IMR-90 (cell line): Measurements from ENCODE around the gene KCNT1. TPM values are rescaled to one million over a fixed set of nuclear protein-coding genes. Genes with fewer than 3 reads are reported as not detected.

Experiments used
- ATAC-seq: fragments of 200-7000 bp; cut with Tn5 transposase; 2 replicates; pipeline ENCODE4 v1.9.1; 2020; ENCODE audit warnings: low read depth, mild to moderate bottlenecking, moderate library complexity
- BruUV-seq: library from RNA; stranded (reverse); fragments of 400-500 nt; replicated peaks from 2 replicates; lab custom pipeline; 2021; lab: Mats Ljungman, UMichigan
- CTCF ChIA-PET: fragments of 300-600 bp; formaldehyde crosslinking; extraction: SDS; loops from one replicate; lab custom pipeline; 2021; ENCODE audit warnings: antibody characterized with exemption; lab: Yijun Ruan, JAX
- POLR2A ChIA-PET: fragments of 300-600 bp; sonication (Branson Sonifier 250); formaldehyde crosslinking; loops from one replicate; lab custom pipeline; 2022; ENCODE audit warnings: antibody characterized with exemption; ENCODE audit not compliant: unreplicated experiment; lab: Charles Lee
- DNase-seq: peaks from one replicate; pipeline ENCODE4 v3.0.0; 2013
- H2AFZ ChIP-seq: replicated peaks from 2 replicates; pipeline ENCODE3; 2013; ENCODE audit warnings: low read length, mild to moderate bottlenecking; ENCODE audit not compliant: poor library complexity
- H2AK5ac ChIP-seq: 2 replicates; pipeline ENCODE4 v1.6.1; 2013; ENCODE audit warnings: low read depth, low read length, inconsistent platforms
- H2AK9ac ChIP-seq: replicated peaks from 2 replicates; pipeline ENCODE3; 2013; ENCODE audit warnings: mild to moderate bottlenecking, low read depth, low read length, moderate library complexity; ENCODE audit not compliant: poor library complexity
- H2BK120ac ChIP-seq: 2 replicates; pipeline ENCODE4 v1.6.1; 2013; ENCODE audit warnings: low read depth, low read length, inconsistent platforms
- H2BK15ac ChIP-seq: 3 replicates; pipeline ENCODE4 v1.6.1; 2013; ENCODE audit warnings: low read depth, low read length, inconsistent platforms
- H2BK20ac ChIP-seq: 2 replicates; pipeline ENCODE4 v1.6.1; 2013; ENCODE audit warnings: low read depth, mild to moderate bottlenecking, inconsistent platforms, low read length, moderate library complexity
- H2BK5ac ChIP-seq: 2 replicates; pipeline ENCODE4 v1.6.1; 2013; ENCODE audit warnings: mild to moderate bottlenecking, low read depth, low read length, inconsistent platforms; ENCODE audit not compliant: poor library complexity, severe bottlenecking
- H3K14ac ChIP-seq: replicated peaks from 2 replicates; pipeline ENCODE4 v1.6.1; 2013; ENCODE audit warnings: low read depth, low read length, inconsistent platforms
- H3K18ac ChIP-seq: 2 replicates; pipeline ENCODE4 v1.6.1; 2013; ENCODE audit warnings: low read depth, low read length, control low read depth
- H3K23ac ChIP-seq: 2 replicates; pipeline ENCODE4 v1.6.1; 2013; ENCODE audit warnings: low read depth, low read length, inconsistent platforms
- H3K27ac ChIP-seq: 2 replicates; pipeline ENCODE4 v1.5.1; 2013; ENCODE audit warnings: mild to moderate bottlenecking, control low read depth, low read length; ENCODE audit not compliant: insufficient read depth
- H3K27me3 ChIP-seq: 2 replicates; pipeline ENCODE4 v1.6.1; 2013; ENCODE audit warnings: low read length; ENCODE audit not compliant: control insufficient read depth, insufficient read depth
- H3K36me3 ChIP-seq: 2 replicates; pipeline ENCODE4 v1.6.1; 2013; ENCODE audit warnings: low read length, mixed read lengths; ENCODE audit not compliant: control insufficient read depth, insufficient read depth
- H3K4ac ChIP-seq: 2 replicates; pipeline ENCODE4 v1.6.1; 2013; ENCODE audit warnings: low read depth, low read length, inconsistent platforms
- H3K4me1 ChIP-seq: 2 replicates; pipeline ENCODE4 v1.6.1; 2013; ENCODE audit warnings: low read length, mixed read lengths; ENCODE audit not compliant: control insufficient read depth, insufficient read depth
- H3K4me2 ChIP-seq: 2 replicates; pipeline ENCODE4 v1.6.1; 2013; ENCODE audit warnings: low read depth, mild to moderate bottlenecking, control low read depth, low read length, moderate library complexity
- H3K4me3 ChIP-seq: 2 replicates; pipeline ENCODE4 v1.5.1; 2013; ENCODE audit warnings: low read depth, mild to moderate bottlenecking, control low read depth, low read length, moderate library complexity; ENCODE audit not compliant: insufficient read depth
- H3K56ac ChIP-seq: 2 replicates; pipeline ENCODE4 v1.6.1; 2013; ENCODE audit warnings: low read length, inconsistent platforms; ENCODE audit not compliant: insufficient read depth; ENCODE audit errors: extremely low read depth
- H3K79me1 ChIP-seq, 2 experiments: 2 replicates each; pipeline ENCODE4 v1.6.1; 2013; ENCODE audit warnings: low read length in 2 of 2, inconsistent platforms in 1 of 2, low read depth in 1 of 2
- H3K9ac ChIP-seq: 2 replicates; pipeline ENCODE4 v1.6.1; 2013; ENCODE audit warnings: low read depth, low read length, control low read depth
- H3K9me1 ChIP-seq: 2 replicates; pipeline ENCODE4 v1.6.1; 2013; ENCODE audit warnings: low read length, inconsistent platforms; ENCODE audit not compliant: insufficient read depth
- H3K9me3 ChIP-seq: 2 replicates; pipeline ENCODE4 v1.6.1; 2013; ENCODE audit warnings: low read length; ENCODE audit not compliant: control insufficient read depth, insufficient read depth
- H4K20me1 ChIP-seq: 2 replicates; pipeline ENCODE4 v1.6.1; 2013; ENCODE audit warnings: low read length, inconsistent platforms; ENCODE audit not compliant: insufficient read depth
- H4K5ac ChIP-seq: 2 replicates; pipeline ENCODE4 v1.6.1; 2013; ENCODE audit warnings: mild to moderate bottlenecking, low read depth, low read length, control low read depth
- H4K8ac ChIP-seq, 2 experiments: 2 replicates each; pipeline ENCODE4 v1.6.1; 2013; ENCODE audit warnings: low read depth in 2 of 2, low read length in 2 of 2, control low read depth in 1 of 2, inconsistent platforms in 1 of 2
- H4K91ac ChIP-seq: 2 replicates; pipeline ENCODE4 v1.6.1; 2013; ENCODE audit warnings: low read depth, low read length, inconsistent platforms; ENCODE audit not compliant: insufficient read depth
- RFX5 ChIP-seq: IDR thresholded peaks from 2 replicates; pipeline ENCODE4 v1.8.0; 2012; ENCODE audit warnings: low read depth, mild to moderate bottlenecking, low read length, moderate library complexity
- WGBS, 2 experiments: methylation state at CpG; one replicate each; pipeline versions ENCODE4 v1.1.5 to v1.1.7; 2013; ENCODE audit warnings: missing lambda C conversion rate in 2 of 2; ENCODE audit not compliant: insufficient read length in 1 of 2; ENCODE audit errors: extremely low coverage in 2 of 2; 5-methylcytosine and 5-hydroxymethylcytosine counted together
- dilution Hi-C: fragments of 300-500 bp; cut with HindIII; formaldehyde crosslinking; loops from one replicate; pipeline ENCODE4 v1.14.3; 2018; ENCODE audit warnings: low sequenced_read_pairs; ENCODE audit not compliant: unreplicated experiment
- in situ Hi-C: fragments of 300-500 bp; cut with MboI; formaldehyde crosslinking; loops from 3 replicates; pipeline ENCODE4 v1.14.3; 2019; ENCODE audit warnings: low sequenced_read_pairs, inconsistent platforms, mixed read lengths
- intact Hi-C: fragments of 100-400 bp; cut with micrococcal nuclease; formaldehyde crosslinking; loops from 2 replicates; pipeline ENCODE4 v1.10.0; 2022
- polyA plus RNA-seq, 3 experiments: library from polyadenylated mRNA; depleted of rRNA; stranded (reverse); fragments of >200 nt; gene quantifications; 2 replicates each; pipeline ENCODE4 v1.2.3, GENCODE V29; 2012; ENCODE audit warnings: low replicate concordance in 1 of 3
- total RNA-seq: library from RNA; depleted of rRNA; stranded (reverse); fragments of >200 nt; gene quantifications from 2 replicates; pipeline ENCODE4 v1.2.3, GENCODE V29; 2012

The KCNT1 gene
- total and polyA plus RNA-seq, 2 of the 4 experiments (the other 2 are of a cell fraction) = not detected

DNA sequence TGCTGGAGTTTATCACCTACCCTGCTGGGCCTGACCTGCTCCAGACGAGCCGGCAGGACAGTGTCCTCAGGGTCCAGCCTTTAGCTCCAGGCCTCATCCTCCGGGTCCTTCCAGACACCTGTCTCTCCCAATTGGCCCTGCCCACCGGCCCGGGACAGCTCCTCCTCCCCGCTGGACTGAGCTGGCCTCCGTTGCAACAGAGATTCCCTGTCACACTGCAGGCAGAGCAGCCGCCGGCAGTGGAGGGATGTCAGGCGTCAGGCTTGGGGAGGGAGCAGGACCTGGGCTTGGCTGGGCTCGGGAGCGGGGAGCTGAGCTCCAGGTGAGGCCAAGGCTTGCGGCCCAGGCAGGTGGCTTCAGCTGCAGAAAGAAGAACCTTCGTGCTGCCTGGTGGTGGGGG is 1.7 kb downstream of the KCNT1 start:
- Histone ChIP-seq H2AK5ac (no peak overlapping the region), H3K79me1 (no peaks in the 10 kb centered on the region), H3K36me3 (no peaks in the 10 kb centered on the region), H2BK5ac (no peak overlapping the region), H2AFZ (no peak overlapping the region), H3K23ac (no peak overlapping the region), H3K4me1 (peaks cover 1% of the 10 kb centered on the region; the same call in 1 of the 2 replicates), H2BK20ac (no peak overlapping the region), H2BK15ac (no peak overlapping the region), H3K14ac (no peak overlapping the region), H3K4ac (no peak overlapping the region), H3K56ac (no peak overlapping the region), H4K8ac (no peak overlapping the region), H4K5ac (no peak overlapping the region), H3K4me3 (no peak overlapping the region), H3K27me3 (peaks cover 18% of the 10 kb centered on the region; the same call in 1 of the 2 replicates), H4K20me1 (no peaks in the 10 kb centered on the region), H4K91ac (no peak overlapping the region), H2AK9ac (no peak overlapping the region), H2BK120ac (no peak overlapping the region), H3K9ac (no peak overlapping the region), H3K18ac (no peak overlapping the region), H3K27ac (no peak overlapping the region), H3K4me2 (no peak overlapping the region), H3K9me1 (no peaks in the 10 kb centered on the region), H3K9me3 (no peaks in the 10 kb centered on the region)
- in situ Hi-C loops = loop anchor here (10.0 kb wide), 1 partner anchor 421 kb away; no protein-coding TSS in a partner anchor
- dilution Hi-C loops = no loop called here
- WGBS, 2 experiments = 9% methylated on average over 9 of the region's 14 CpGs; no CpG with 5 or more reads in 1 of the 2 experiments
- no TSS peak for BruUV-seq
- POLR2A ChIA-PET = no interaction called here
- DNase-seq (no peak), ATAC-seq (no peak)
- CTCF ChIA-PET = no interaction called here
- intact Hi-C loops = loop anchor here (5.0 kb wide), 1 partner anchor 259 kb away; the partner anchor contains the start of gene UBAC1
- no peak for TF ChIP-seq RFX5
